ENCODE measurements around the gene TM6SF1.

- TF ChIP-seq CTCF (conservative IDR thresholded peaks at IDR 0.05; ENCODE audit: low read depth, low read length) (no peak), EZH2phosphoT487 (IDR thresholded peaks at IDR 0.05; ENCODE audit: borderline replicate concordance, low read length) (no peak)
These were observed 45.8 kb upstream of the TM6SF1 start for GRCh38 chr15:83061680-83062079.

All from PC-3 (cell line).